Fibroblast of skin of abdomen (primary cell): Measurements from ENCODE around the gene PRKCE.
A peak's percentile ranks its signal among the peaks of the same experiment; 100 is the strongest.
"Not testable (repeated sequence)": the region's sequence is repeated elsewhere in the genome, so short reads cannot be mapped to it uniquely, and the experiment has no call there.

Source experiments
- DNase-seq: peaks from one replicate; pipeline ENCODE4 v3.0.0-alpha.2; 2013

Gene PRKCE

DNA sequence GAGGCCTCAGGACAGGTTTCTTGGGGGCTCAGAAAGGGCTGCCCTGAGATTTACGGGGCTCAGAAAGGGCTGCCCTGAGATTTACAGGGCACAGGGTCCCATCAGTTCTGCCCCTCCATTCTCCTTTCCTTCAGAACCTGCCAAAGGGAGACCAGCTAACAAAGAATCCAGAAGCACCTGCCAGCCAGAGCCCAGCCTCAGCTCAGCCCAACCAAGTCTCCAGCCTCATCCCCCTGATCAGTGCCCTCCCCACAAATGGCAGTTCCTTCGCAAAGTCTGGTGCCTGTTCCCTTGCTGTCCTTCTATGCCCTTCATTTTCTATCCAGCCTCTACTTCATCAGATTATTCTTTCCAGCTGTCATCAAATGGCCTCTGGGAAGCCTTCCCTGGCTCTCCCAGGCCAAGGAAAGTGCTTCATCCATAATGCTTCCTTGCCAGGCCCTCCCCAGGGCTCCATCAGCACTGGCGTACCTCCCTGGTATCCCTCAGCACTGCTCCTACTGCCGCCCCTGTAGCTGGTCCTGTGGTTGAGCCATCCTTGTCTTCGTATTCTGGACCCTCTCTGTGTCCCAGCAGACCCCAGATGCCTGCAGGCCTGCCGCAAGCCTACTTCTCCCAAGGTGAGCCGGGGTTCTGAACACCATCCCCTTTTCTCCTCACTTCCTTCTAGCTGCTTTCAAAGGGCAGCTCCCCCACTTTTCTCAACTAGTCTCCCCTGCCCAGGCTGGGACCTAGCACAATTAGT lies 549.6 kb downstream of the PRKCE start:
- DNase-seq: no peak

- no peak for DNase-seq
Observed at GRCh38 chr2:46202453-46202852, 551.0 kb downstream of the PRKCE start.

DNA sequence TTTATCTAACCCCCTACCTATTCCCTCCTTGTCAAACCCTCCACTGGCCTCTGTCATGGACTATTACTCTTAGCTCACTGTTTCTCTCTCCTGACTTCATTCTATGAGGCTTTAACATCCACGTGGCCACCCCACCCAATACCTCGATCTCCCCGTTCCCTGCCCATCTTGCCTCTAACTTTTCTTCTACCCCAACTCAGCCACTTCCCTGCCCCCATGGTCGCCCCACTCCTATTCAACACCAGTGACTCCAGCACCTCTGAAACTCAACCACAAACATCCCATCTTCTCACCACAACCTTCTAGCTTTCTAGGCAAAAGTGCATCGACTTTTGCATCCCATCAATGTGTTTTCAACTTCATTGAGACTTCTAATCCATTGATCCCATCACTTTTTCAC lies 551.5 kb downstream of the PRKCE start:
- DNase-seq: no peak

DNA sequence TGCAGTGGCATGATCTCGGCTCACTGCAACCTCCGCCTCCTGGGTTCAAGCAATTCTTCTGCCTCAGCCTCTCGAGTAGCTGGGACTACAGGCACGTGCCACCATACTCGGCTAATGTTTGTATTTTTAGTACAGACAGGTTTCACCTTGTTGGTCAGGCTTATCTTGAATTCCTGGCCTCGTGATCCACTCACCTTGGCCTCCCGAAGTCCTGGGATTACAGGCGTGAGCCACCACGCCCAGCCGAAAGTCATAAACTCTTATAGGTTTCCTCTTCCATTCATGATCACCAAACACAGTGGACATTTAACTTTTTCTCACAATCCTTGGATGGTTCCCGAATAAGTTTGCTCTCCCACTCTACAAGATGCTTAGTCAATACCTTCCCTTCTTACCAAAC lies 552.2 kb downstream of the PRKCE start:
- not testable (repeated sequence) for DNase-seq

- DNase-seq: no peak
Observed at GRCh38 chr2:46207591-46207990, 556.1 kb downstream of the PRKCE start.

DNA sequence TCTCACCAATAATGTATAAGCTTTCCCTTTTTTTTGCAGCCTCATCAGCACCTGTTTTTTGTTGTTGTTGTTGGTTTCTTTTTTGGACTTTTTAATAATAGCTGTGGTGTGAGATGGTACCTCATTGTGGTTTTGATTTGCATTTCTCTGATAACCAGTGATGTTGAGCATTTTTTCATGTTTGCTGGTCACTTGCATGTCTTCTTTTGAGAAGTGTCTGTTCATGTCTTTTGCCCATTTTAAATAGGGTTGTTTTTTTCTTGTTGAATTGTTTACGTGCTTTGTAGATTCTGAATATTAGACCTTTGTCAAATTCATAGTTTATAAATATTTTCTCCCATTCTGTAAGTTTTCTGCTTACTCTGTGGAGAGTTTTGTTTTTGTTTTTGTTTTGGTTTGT lies 557.3 kb downstream of the PRKCE start:
- no peak for DNase-seq

DNA sequence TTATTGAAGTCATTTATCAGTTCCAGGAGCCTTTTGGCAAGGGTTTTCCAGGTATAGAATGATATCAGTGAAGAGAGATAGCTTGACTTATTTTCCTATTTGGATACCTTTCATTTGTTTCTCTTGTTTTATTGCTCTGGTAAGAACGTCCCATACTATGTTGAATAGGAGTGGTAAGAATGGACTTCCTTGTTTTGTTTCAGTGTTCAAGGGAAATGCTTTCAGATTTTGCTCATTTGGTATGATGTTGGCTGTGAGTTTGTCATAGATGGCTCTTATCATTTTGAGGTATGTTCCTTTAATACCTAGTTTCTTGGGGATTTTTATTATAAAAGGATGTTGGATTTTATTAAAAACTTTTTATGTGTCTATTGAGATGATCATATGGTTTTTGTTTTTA lies 558.6 kb downstream of the PRKCE start:
- no peak for DNase-seq

DNA sequence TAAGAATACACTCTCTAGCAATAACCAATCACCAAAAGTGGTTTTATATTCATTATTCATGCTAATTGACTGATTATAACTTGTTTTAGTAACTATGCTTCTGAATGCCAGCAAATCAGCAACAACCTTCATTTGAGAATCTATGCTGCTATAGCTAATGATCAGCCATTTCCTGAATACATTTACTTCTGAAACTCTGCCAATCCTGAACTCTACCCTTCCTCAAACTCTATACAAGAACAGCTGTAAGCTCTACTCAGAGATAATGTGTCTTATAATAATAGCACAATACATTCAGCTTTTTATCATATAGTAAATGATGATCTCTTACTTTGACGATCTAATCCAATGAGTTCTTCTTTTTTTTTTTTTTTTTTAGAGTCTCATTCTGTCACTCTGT lies 560.0 kb downstream of the PRKCE start:
- no peak for DNase-seq

DNA sequence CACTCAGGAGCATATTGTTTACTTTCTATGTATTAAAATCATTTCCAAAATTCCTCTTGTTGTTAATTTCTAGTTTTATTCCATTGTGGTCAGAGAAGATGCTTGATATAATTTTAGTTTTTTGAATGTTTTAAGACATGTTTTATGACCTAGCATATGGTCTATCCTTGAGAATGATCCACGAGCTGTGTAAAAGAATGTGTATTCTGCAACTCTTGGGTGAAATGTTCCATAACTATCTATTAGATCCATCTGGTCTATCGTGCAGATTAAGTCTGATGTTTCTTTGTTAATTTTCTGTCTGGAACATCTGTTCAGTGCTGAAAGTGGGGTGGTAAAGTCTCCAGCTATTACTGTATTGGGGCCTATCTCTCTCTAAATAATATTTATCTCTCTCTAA lies 562.4 kb downstream of the PRKCE start:
- peak; percentile 27 for DNase-seq

DNA sequence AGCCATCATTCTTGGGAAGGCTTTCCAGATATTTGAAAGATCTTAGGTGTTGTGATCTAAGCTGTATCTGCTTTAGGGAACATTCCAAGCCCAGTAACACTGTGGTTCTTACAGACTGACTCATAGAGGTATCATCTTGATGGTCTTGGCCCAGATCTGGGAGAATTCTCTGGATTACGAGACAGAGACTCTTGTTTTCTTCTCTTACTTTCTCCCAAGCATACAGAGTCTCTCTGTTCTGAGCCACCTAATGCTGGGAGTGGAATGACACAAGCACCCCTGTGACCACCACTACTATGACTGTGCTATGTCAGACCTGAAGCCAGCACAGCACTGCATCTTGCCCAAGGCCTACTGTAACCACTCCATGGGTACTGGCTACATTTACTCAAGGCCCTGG lies 564.7 kb downstream of the PRKCE start:
- peak; percentile 42 for DNase-seq

- not testable (repeated sequence) for DNase-seq
Observed at GRCh38 chr2:46223514-46223913, 572.0 kb downstream of the PRKCE start.

DNA sequence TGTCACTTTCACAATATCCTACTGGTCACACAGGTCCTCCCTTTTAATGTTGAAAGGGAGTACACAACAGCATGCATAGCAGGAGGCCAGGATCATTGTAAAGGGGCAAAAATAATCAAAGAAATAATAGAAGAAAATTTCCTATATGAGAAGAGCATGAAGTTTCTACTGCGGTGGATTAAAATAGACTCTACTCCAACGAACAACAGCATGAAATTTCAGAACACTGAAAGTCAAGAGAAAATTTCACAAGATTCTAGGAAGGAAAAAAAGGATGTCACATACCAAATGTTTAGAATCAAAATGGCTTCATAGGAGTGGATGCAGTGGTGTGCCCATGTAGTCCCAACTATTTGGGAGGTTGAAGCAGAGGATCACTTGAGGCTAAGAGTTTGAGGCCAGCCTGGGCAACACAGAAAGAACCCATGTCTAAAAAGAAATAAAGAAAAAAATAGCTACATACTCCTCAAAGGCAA lies 573.7 kb downstream of the PRKCE start:
- no peak for DNase-seq

DNA sequence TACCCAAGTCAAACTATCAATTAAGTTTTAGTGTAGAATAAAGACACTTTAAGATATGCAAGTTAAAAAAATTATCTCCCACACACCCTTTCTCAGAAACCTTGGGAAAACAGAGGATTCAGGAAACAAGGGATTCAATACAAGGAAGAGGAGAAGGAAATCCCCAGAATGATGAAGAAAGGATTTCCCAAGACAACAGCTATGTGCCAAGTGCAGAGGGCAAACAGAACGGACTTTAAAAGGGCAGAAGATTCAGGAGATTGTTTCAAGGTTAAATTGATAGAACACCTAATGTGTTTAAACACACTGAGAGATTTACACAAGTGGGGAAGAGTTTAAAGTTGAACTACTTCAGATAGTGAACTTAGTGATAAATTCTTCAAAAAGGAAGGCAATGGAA lies 574.3 kb downstream of the PRKCE start:
- DNase-seq: no peak

GRCh38 chr2:46226620-46227019 lies 575.1 kb downstream of the PRKCE start:
- no peak for DNase-seq

DNA sequence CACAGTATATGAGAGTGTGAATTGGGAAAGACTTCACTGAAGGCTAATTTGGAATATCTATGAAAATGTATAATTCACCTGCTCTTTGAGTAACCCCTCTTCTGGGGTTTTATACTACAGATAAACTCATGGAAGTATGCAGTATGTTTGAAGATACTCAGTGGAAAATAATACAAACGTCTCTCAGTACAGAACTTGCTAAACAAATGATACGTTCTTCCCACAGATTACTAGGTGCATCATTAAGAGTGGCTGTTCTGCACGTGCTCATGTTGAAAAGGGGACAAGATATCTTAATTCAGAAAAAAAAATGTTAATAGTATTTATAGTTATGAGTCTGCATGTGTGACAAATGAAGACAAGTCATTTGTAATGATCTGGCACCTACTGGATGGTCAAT lies 575.5 kb downstream of the PRKCE start:
- no peak for DNase-seq

DNA sequence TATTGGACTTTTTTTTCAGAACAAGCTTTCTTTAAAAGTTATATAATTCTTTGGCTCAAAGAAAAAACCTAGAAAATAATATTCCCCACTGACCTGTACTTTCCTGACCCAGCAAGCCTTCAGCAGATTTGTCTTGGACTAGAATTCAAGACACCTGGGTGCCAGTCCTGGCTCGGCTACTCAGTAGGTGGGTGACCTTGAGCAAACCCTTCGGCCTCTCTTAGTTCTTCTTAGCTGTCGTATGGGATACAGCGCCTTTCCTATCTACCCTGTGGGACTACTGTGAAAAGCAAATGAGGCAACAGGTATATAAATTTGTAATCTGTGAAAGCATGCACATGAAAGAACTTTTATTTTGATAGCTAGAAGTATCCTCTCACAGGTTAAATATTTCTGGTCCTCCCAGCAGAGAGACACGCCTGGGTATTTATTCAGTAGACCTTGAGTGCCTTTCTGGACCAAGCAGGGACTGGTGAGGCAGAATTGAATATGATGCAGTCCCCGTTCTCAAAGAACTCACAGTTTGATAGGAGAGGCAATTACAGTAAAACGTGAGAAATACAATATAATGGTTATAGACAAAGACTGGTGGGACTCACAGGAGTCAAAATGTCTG lies 576.3 kb downstream of the PRKCE start:
- DNase-seq: no peak

- DNase-seq: peak; percentile 34
Observed at GRCh38 chr2:46229134-46230063, 577.9 kb downstream of the PRKCE start.

DNA sequence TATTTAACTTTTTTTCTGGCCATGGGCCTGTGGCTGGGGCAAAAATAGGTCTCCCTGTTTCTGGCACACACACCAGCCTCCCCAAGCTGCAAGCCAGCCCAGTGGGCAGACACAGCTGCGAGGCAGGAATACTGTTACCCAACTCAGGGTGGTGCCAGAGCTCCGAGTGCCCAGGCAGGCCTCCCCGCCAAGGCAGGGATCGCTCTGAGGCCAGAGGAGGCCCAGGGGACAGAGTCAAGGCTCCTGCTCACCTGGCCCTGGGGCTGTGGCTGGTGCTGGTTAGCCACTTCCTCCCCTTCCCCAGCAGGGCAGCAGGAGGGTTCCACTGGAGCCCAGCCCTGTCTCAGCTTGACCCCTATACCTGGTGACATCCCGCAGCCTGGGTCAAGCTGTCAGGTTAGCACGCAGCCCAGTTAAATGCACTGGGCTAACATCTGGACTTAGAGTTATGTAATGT lies 578.7 kb downstream of the PRKCE start:
- DNase-seq: no peak

DNA sequence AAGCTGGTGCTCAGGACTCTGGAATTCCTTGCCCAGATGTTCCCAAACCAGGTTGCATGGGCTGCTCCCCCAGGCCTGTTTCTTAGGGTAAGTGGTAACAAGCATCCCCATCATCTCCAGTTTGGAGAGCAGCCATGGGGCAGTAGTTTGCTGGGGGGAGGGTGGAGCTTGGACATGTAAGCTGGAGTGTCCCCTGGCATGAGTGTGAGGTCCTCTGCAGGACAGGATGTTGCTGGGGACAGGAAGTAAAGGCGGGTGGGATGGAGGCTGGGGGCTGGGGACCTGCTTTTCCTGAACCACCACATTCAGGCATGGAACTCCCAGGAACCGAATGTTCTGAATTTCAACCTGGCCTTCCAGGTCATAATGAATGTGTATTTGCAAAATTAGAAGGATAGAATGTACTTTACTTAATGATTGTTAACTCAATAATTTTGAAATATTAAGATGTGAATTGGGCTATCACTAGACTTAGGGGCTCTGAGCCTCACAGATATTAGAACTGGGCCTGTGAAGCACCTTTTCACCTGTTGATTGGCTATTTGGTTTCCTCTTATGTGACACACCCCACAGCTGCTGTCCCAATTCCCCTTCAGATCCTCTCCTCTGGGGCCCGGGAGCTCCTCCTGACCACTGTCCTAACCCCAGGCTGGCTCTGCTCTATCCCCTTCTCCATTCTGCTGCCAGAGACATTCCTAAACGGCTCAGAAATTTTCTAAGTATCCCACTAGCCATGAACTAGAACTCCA lies 579.4 kb downstream of the PRKCE start:
- no peak for DNase-seq

DNA sequence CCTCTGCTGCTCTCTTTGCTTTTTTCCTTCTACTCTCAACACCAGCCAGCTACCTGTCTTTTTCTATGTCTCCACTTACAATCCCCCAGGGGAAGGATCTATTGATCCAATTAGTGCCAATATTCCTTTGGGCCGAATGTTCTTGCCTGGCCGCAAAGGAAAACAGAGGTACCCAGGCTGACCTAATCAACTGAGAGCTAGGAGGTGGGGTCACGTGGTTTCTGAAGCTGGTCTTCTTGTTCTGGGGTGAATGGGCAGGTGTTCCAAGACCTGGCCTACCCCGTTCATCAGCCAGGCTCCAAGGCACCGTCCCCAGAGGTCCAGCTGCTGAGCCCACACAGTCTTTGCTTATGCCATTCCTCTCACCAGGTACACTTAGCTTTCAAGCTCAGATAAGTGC lies 580.2 kb downstream of the PRKCE start:
- DNase-seq: no peak

DNA sequence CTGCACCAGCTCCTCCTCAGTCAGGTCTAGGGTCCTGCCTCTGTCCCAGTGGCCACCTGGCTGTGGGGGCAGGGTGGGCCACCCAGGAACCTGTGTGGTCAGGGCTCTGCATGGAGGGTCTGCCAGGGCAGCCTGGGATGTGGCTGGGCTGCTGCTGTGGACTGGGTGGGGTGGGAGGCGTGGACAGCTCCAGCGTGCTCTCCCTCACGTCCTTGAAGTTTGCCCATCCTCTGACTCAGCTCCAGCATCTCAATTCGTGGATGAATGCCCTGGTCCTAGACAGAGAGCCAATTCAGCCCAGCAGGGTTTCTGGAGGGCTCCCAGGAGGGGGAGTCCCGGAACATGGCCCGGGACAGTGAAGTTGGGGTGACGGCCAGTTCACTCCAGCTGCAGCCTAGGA lies 581.4 kb downstream of the PRKCE start:
- DNase-seq: no peak
